ENCODE results near the gene IGFBP4.

DNA sequence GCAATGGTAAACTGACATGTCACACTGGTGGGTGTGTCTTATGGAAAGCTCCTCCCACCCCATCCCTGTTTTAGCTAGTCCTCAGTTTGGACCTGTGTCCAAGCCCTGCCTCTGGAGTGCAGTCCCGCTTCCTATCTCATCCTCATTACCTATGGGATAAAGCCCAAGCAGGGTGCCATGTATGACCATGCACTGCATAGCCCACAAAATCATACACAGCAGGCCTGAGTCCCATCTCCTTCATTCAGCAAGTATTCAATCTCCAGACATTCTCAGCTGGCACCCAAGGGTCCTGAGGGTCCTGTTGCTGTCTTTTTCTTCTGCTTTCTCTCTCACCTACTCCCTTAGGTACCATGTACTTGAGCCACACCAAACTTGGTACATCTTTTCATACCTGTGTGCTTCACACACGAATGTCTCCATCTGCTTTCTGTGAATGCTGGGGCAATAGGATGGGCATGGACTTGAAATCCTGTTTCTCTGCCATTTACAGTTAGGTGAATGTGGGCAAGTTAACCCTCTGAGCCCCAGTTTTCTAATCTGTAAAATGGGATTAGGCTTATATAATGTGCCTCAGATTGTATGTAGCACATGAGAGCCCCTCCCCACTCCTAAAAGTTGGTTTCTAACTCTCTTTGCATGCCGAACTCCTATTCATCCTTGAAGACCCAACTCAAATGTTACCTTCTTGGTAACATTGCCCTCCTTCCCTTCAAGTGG, 29.6 kb downstream of the IGFBP4 start:
- TF ChIP-seq, protein P1, sequence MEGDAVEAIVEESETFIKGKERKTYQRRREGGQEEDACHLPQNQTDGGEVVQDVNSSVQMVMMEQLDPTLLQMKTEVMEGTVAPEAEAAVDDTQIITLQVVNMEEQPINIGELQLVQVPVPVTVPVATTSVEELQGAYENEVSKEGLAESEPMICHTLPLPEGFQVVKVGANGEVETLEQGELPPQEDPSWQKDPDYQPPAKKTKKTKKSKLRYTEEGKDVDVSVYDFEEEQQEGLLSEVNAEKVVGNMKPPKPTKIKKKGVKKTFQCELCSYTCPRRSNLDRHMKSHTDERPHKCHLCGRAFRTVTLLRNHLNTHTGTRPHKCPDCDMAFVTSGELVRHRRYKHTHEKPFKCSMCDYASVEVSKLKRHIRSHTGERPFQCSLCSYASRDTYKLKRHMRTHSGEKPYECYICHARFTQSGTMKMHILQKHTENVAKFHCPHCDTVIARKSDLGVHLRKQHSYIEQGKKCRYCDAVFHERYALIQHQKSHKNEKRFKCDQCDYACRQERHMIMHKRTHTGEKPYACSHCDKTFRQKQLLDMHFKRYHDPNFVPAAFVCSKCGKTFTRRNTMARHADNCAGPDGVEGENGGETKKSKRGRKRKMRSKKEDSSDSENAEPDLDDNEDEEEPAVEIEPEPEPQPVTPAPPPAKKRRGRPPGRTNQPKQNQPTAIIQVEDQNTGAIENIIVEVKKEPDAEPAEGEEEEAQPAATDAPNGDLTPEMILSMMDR (IDR thresholded peaks at IDR 0.05; ENCODE audit: poor library complexity) = no peak
- TF ChIP-seq EZH2 (IDR thresholded peaks at IDR 0.05; ENCODE audit: borderline replicate concordance) = no peak
- TF ChIP-seq EZH2phosphoT487 (IDR thresholded peaks at IDR 0.05; ENCODE audit: low read depth, severe bottlenecking, unreplicated experiment) = no peak

Data from hepatocyte (in vitro differentiated cells).